RWPE2 (cell line): ENCODE results near the gene C1QTNF9.
"Not testable (repeated sequence)": the region's sequence is repeated elsewhere in the genome, so short reads cannot be mapped to it uniquely, and the experiment has no call there.

ENCODE experiments used
- ATAC-seq: fragments of 200-7000 bp; cut with Tn5 transposase; 3 replicates; pipeline ENCODE4 v1.9.1; 2021; ENCODE audit warnings: low read depth
- DNase-seq: peaks from one replicate; pipeline ENCODE4 v3.0.0-alpha.2; 2020; ENCODE audit warnings: low spot score
- H3K27ac ChIP-seq: fragments of 450-650 bp; 2 replicates; pipeline ENCODE4 v1.5.1; 2017; ENCODE audit warnings: mild to moderate bottlenecking; ENCODE audit not compliant: poor library complexity, severe bottlenecking
- H3K27me3 ChIP-seq: fragments of 250-450 bp; sonication (Bioruptor Pico); 2 replicates; pipeline ENCODE4 v1.5.1; 2021; ENCODE audit warnings: mild to moderate bottlenecking, moderate library complexity; ENCODE audit not compliant: insufficient read depth, poor library complexity, severe bottlenecking
- H3K36me3 ChIP-seq: fragments of 250-450 bp; sonication (Bioruptor Pico); 2 replicates; pipeline ENCODE4 v1.5.1; 2020; ENCODE audit warnings: low read depth, mild to moderate bottlenecking, moderate library complexity
- H3K4me1 ChIP-seq: fragments of 250-450 bp; sonication (Bioruptor Pico); 2 replicates; pipeline ENCODE4 v1.5.1; 2021; ENCODE audit warnings: mild to moderate bottlenecking, moderate library complexity; ENCODE audit not compliant: insufficient read depth, poor library complexity, severe bottlenecking
- H3K4me3 ChIP-seq: fragments of 250-450 bp; sonication (Bioruptor Pico); 2 replicates; pipeline ENCODE4 v1.5.1; 2021; ENCODE audit warnings: mild to moderate bottlenecking, moderate library complexity; ENCODE audit not compliant: severe bottlenecking
- H3K9me3 ChIP-seq: fragments of 250-450 bp; sonication (Bioruptor Pico); 2 replicates; pipeline ENCODE4 v1.5.1; 2021; ENCODE audit warnings: mild to moderate bottlenecking, moderate library complexity; ENCODE audit not compliant: severe bottlenecking
- CTCF ChIP-seq: fragments of 450-650 bp; IDR thresholded peaks from one replicate; pipeline ENCODE4 v1.5.1; 2017; ENCODE audit warnings: mild to moderate bottlenecking, moderate library complexity; ENCODE audit not compliant: poor library complexity, severe bottlenecking

The C1QTNF9 gene

GRCh38 chr13:24322470-24322869 lies 13.1 kb downstream of the C1QTNF9 start:
- H3K27ac ChIP-seq, H3K36me3 ChIP-seq, H3K4me1 ChIP-seq, H3K27me3 ChIP-seq, H3K9me3 ChIP-seq, H3K4me3 ChIP-seq, DNase-seq: not testable (repeated sequence)
- ATAC-seq, result peak; percentile 62; the same call in 2 of the 3 replicates

GRCh38 chr13:24323036-24323738 lies 13.8 kb downstream of the C1QTNF9 start:
- no peak overlapping the region for H3K27ac ChIP-seq
- TF ChIP-seq CTCF, result no peak
- ATAC-seq, result no peak

GRCh38 chr13:24323739-24324075 lies 14.3 kb downstream of the C1QTNF9 start:
- DNase-seq (no peak), ATAC-seq (no peak)
- Histone ChIP-seq H3K27ac (no peak overlapping the region), H3K27me3 (peaks cover 7% of the 10 kb centered on the region), H3K36me3 (no peaks in the 10 kb centered on the region), H3K4me3 (no peak overlapping the region), H3K4me1 (no peaks in the 10 kb centered on the region), H3K9me3 (no peaks in the 10 kb centered on the region)
- TF ChIP-seq CTCF, result no peak

More at GRCh38 chr13:24323036-24323738, 13.8 kb downstream of the C1QTNF9 start:
- Histone ChIP-seq H3K9me3 (no peaks in the 10 kb centered on the region), H3K36me3 (no peaks in the 10 kb centered on the region), H3K4me1 (no peaks in the 10 kb centered on the region), H3K4me3 (no peak overlapping the region), H3K27me3 (peaks cover 5% of the 10 kb centered on the region)
- DNase-seq, result no peak

DNA sequence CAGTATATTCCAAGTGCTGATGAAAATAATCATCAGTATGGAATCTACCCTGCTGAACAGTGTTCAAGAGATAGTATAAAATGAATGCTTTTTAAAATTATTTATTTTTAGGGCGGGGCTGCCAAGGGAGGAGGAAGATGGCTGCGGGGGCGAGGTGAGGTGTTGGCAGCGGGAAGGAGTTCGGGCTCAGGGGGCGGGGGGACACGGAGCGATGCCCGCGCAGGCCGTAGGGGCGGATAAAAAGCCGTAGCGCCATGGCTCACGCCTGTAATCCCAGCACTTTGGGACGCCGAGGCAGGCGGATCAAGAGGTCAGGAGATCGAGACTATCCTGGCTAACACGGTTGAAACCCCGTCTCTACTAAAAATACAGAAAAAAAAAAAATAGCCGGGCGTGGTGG lies 18.2 kb downstream of the C1QTNF9 start:
- not testable (repeated sequence) for H3K4me3 ChIP-seq, H3K9me3 ChIP-seq

GRCh38 chr13:24328145-24328544 lies 18.8 kb downstream of the C1QTNF9 start:
- Histone ChIP-seq H3K9me3 (no peaks in the 10 kb centered on the region), H3K27me3 (peaks cover 7% of the 10 kb centered on the region), H3K27ac (no peak overlapping the region), H3K36me3 (no peaks in the 10 kb centered on the region), H3K4me3 (no peak overlapping the region), H3K4me1 (no peaks in the 10 kb centered on the region)
- ATAC-seq (0 out of 3 replicates have a peak, but pooled peaks have one; percentile 21), DNase-seq (no peak)
- no peak for TF ChIP-seq CTCF

More for the DNA sequence above, 18.2 kb downstream of the C1QTNF9 start:
- not testable (repeated sequence) for H3K4me1 ChIP-seq, H3K27ac ChIP-seq, H3K27me3 ChIP-seq, H3K36me3 ChIP-seq, DNase-seq, ATAC-seq

GRCh38 chr13:24338721-24339120 lies 29.3 kb downstream of the C1QTNF9 start:
- Histone ChIP-seq H3K4me3 (no peak overlapping the region), H3K9me3 (no peaks in the 10 kb centered on the region), H3K27me3 (no peaks in the 10 kb centered on the region), H3K36me3 (no peaks in the 10 kb centered on the region), H3K27ac (no peak overlapping the region), H3K4me1 (no peaks in the 10 kb centered on the region)
- TF ChIP-seq CTCF, result no peak
- DNase-seq, result no peak
- no peak for ATAC-seq
